Vein endothelial cell (primary cell): ENCODE results near the gene LCE4A. TPM values are rescaled to one million over a fixed set of nuclear protein-coding genes. Genes with fewer than 3 reads are reported as not detected.

ENCODE experiments used
- total RNA-seq: library from RNA; depleted of rRNA; stranded (reverse); fragments of >200 nt; gene quantifications from 2 replicates; pipeline ENCODE4 v1.2.3, GENCODE V29; 2012

LCE4A gene
- not detected in 2 replicates for total RNA-seq

GRCh38 chr1:152707860-152708259 lies at the start of gene LCE4A:
LCE4A (plus strand) TSS chr1:152708160; CDS start chr1:152709076, 916 bp downstream.

GRCh38 chr1:152663098-152663497 lies 44.9 kb upstream of the LCE4A start, which contains the start of gene LCE2D:
LCE2D (plus strand) TSS chr1:152663380; CDS start chr1:152664106, 726 bp downstream.

GRCh38 chr1:152674983-152675382 lies 33.0 kb upstream of the LCE4A start, which contains the start of gene LCE2C:
LCE2C (plus strand) TSS chr1:152675279; CDS start chr1:152676016, 737 bp downstream.

GRCh38 chr1:152685823-152686222 lies 22.1 kb upstream of the LCE4A start, which contains the start of gene LCE2B:
LCE2B (plus strand) TSS chr1:152686123; CDS start chr1:152686844, 721 bp downstream.

GRCh38 chr1:152697701-152698600 lies 10.0 kb upstream of the LCE4A start, which contains the start of gene LCE2A:
LCE2A (plus strand) TSS chr1:152698345; CDS start chr1:152698902, 557 bp downstream.

GRCh38 chr1:152757747-152758146 lies 49.8 kb downstream of the LCE4A start, which contains the start of gene KPRP:
KPRP (plus strand) TSS chr1:152758025; CDS start chr1:152759589, 1,564 bp downstream.

Other genes with a start within 250 kb of the LCE4A start
- gene LCE5A, start 197.4 kb upstream of the LCE4A start, total RNA-seq: not detected in 2 replicates
- not detected in 2 replicates for gene CRCT1, start 193.7 kb upstream of the LCE4A start, total RNA-seq
- gene LCE3E, start 141.4 kb upstream of the LCE4A start, total RNA-seq: not detected in 2 replicates
- not detected in 2 replicates for gene LCE3D, start 127.6 kb upstream of the LCE4A start, total RNA-seq
- gene LCE3C, start 107.9 kb upstream of the LCE4A start, total RNA-seq: not detected in 2 replicates
- gene LCE3B, start 94.3 kb upstream of the LCE4A start, total RNA-seq: not detected in 2 replicates
- gene LCE3A, start 85.1 kb upstream of the LCE4A start, total RNA-seq: not detected in 2 replicates
- gene LCE2D, start 44.8 kb upstream of the LCE4A start, total RNA-seq: not detected in 2 replicates
- gene LCE2C, start 32.9 kb upstream of the LCE4A start, total RNA-seq: not detected in 2 replicates
- not detected in 2 replicates for gene LCE2B, start 22.0 kb upstream of the LCE4A start, total RNA-seq
- not detected in 2 replicates for gene LCE2A, start 9.8 kb upstream of the LCE4A start, total RNA-seq
- gene KPRP, start 49.9 kb downstream of the LCE4A start, total RNA-seq: not detected in 2 replicates
- gene LCE1F, start 67.0 kb downstream of the LCE4A start, total RNA-seq: not detected in 2 replicates
- gene LCE1E, start 78.1 kb downstream of the LCE4A start, total RNA-seq: not detected in 2 replicates
- not detected in 2 replicates for gene LCE1D, start 88.6 kb downstream of the LCE4A start, total RNA-seq
- gene LCE1C, start 98.5 kb downstream of the LCE4A start, total RNA-seq: not detected in 2 replicates
- not detected in 2 replicates for gene LCE1B, start 103.8 kb downstream of the LCE4A start, total RNA-seq
- not detected in 2 replicates for gene LCE1A, start 119.3 kb downstream of the LCE4A start, total RNA-seq
- not detected in 2 replicates for gene LCE6A, start 134.7 kb downstream of the LCE4A start, total RNA-seq
- gene LCE7A, start 151.8 kb downstream of the LCE4A start, total RNA-seq: not detected in 2 replicates
- gene SMCP, start 170.2 kb downstream of the LCE4A start, total RNA-seq: not detected in 2 replicates
- gene IVL, start 200.4 kb downstream of the LCE4A start, total RNA-seq: not detected in 2 replicates
- gene SPRR5, start 239.0 kb downstream of the LCE4A start, total RNA-seq: not detected in 2 replicates